ENCODE measurements around the gene MCCC2. TPM values are rescaled to one million over a fixed set of nuclear protein-coding genes. Genes with fewer than 3 reads are reported as not detected.

The MCCC2 gene
- total RNA-seq, 1 donor from 2014 or later = 13.8 TPM

DNA sequence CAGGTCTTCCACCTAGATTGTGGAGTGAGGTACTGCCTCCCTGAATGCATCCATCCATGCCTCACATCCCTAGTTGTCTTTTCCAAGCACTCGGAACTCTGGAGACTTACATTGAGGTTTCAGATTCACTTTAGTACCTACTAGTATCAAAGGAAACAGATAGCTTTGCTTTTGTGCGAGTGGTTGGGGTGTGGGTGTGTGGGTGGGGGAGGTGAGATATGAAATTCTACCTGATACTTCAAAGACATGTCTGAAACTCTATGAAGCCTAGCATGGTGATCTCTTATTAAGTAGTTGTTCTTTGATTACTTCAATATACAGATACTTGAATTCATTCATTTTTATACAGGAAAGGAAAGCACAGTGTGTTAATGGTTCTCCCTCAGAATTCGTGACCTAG lies 64.4 kb downstream of the MCCC2 start:
- no peak for DNase-seq (ENCODE audit: low spot score in 2 of 2)
- Histone ChIP-seq H3K4me1 (no peaks in the 10 kb centered on the region), H3K27ac (no peak overlapping the region), H3K9me3 (no peaks in the 10 kb centered on the region), H3K4me3 (no peak overlapping the region), H3K27me3 (no peaks in the 10 kb centered on the region), H3K36me3 (peaks cover 16 to 66% of the 10 kb centered on the region in 2 donors)
- TF ChIP-seq CTCF (IDR thresholded peaks at IDR 0.05) = no peak
- intact Hi-C loops (cut with DNase I) = loop anchor here (10.0 kb wide), 1 partner anchor 103 kb away; no protein-coding TSS in a partner anchor

DNA sequence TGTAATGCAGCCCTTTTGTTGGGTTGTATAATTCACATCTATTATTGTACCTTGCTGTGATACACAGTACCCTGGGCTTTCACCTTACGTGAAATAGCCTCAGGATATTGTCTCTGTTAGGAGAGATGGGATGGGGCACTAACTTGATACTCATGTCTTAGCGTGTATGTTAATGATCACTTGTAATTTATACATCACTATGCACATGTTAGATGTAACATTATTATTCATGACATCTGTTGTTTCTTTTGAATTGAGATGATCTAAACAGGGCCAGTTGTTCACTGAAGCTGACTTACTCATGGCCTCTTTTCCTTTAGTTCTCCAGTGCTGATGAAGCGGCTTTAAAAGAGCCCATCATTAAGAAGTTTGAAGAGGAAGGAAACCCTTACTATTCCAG lies 65.2 kb downstream of the MCCC2 start:
- H3K4me3 ChIP-seq = no peak overlapping the region
- no peak for TF ChIP-seq CTCF (IDR thresholded peaks at IDR 0.05)
- no peaks in the 10 kb centered on the region for H3K9me3 ChIP-seq
- peaks cover 16 to 66% of the 10 kb centered on the region in 2 donors for H3K36me3 ChIP-seq
- H3K27me3 ChIP-seq = no peaks in the 10 kb centered on the region
- no peak for DNase-seq (ENCODE audit: low spot score in 2 of 2)
- no peaks in the 10 kb centered on the region for H3K4me1 ChIP-seq
- intact Hi-C loops (cut with DNase I) = loop anchor here (10.0 kb wide), 1 partner anchor 102 kb away; no protein-coding TSS in a partner anchor
- H3K27ac ChIP-seq = peak overlapping the region; percentile 29 to 52

GRCh38 chr5:71652803-71653543 lies 65.8 kb downstream of the MCCC2 start:
- H3K4me1 ChIP-seq = no peaks in the 10 kb centered on the region
- DNase-seq (ENCODE audit: low spot score in 2 of 2) = no peak
- no peaks in the 10 kb centered on the region for H3K27me3 ChIP-seq
- intact Hi-C loops (cut with DNase I) = loop anchor here (10.0 kb wide), 1 partner anchor 102 kb away; no protein-coding TSS in a partner anchor
- H3K27ac ChIP-seq = peak overlapping the region; percentile 43 to 52
- no peak for TF ChIP-seq CTCF (IDR thresholded peaks at IDR 0.05)
- H3K9me3 ChIP-seq = no peaks in the 10 kb centered on the region
- H3K36me3 ChIP-seq = peaks cover 22 to 66% of the 10 kb centered on the region in 2 donors
- no peak overlapping the region for H3K4me3 ChIP-seq

- H3K27me3 ChIP-seq = no peaks in the 10 kb centered on the region
- no peak overlapping the region for H3K4me3 ChIP-seq
- no peaks in the 10 kb centered on the region for H3K9me3 ChIP-seq
- no peak overlapping the region for H3K27ac ChIP-seq
- intact Hi-C loops (cut with DNase I) = loop anchor here (10.0 kb wide), 1 partner anchor 96 kb away; no protein-coding TSS in a partner anchor
- no peaks in the 10 kb centered on the region for H3K4me1 ChIP-seq
- TF ChIP-seq CTCF (IDR thresholded peaks at IDR 0.05) = no peak
- peaks cover 10 to 29% of the 10 kb centered on the region in 2 donors for H3K36me3 ChIP-seq
- no peak for DNase-seq (ENCODE audit: low spot score in 2 of 2)
These were observed 71.9 kb downstream of the MCCC2 start for GRCh38 chr5:71658916-71659662.

DNA sequence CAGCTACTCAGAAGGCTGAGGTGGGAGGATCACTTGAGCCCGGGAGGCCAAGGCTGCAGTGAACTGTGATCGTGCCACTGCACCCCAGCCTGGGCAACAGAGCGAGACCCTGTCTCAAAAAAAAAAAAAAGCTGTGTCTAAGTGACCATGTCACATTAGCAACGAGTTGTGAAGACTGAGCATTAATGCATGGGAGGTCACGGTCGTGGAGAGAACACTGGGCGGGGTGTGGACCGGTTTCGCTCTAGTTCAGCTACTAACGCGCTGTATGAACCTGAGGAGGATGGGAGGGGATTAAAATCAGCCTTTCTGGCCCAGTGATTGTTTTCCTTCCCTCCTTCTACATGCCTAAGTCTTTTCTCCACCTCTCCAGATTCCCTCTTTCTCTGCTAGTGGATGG lies 75.2 kb downstream of the MCCC2 start:
- Histone ChIP-seq H3K4me3 (no peak overlapping the region), H3K9me3 (no peaks in the 10 kb centered on the region), H3K27me3 (no peaks in the 10 kb centered on the region), H3K36me3 (peaks cover 8 to 9% of the 10 kb centered on the region in 2 donors), H3K4me1 (no peaks in the 10 kb centered on the region), H3K27ac (no peak overlapping the region)
- intact Hi-C loops (cut with DNase I) = no loop called here
- DNase-seq (ENCODE audit: low spot score in 2 of 2) = no peak
- TF ChIP-seq CTCF (IDR thresholded peaks at IDR 0.05) = no peak

All from ascending aorta (tissue), 2 donors.